ENCODE measurements around the gene TBPL1. TPM values are rescaled to one million over a fixed set of nuclear protein-coding genes. Genes with fewer than 3 reads are reported as not detected.

The TBPL1 gene
- total RNA-seq, 4 donors from 2014 or later = 4.8 to 10.0 (median 4.9) TPM; not detected in 1

GRCh38 chr6:134003542-134003951 lies 50.5 kb downstream of the TBPL1 start:
- Histone ChIP-seq H3K4me3 (no peak overlapping the region), H3K36me3 (no peaks in the 10 kb centered on the region), H3K9me3 (no peaks in the 10 kb centered on the region), H3K27ac (no peak overlapping the region), H3K27me3 (no peaks in the 10 kb centered on the region), H3K4me1 (peaks cover 0 to 12% (median 10%) of the 10 kb centered on the region in 4 donors)
- TF ChIP-seq EP300 (IDR thresholded peaks at IDR 0.05; ENCODE audit: low read depth) = no peak
- TF ChIP-seq POLR2A (IDR thresholded peaks at IDR 0.05) = no peak
- TF ChIP-seq CTCF (IDR thresholded peaks at IDR 0.05) = no peak
- no peak for TF ChIP-seq POLR2AphosphoS5 (IDR thresholded peaks at IDR 0.05)
- in situ Hi-C loops (cut with MboI; ENCODE audit: low pct_ligation_motif_present in 1 of 4, low pct_unique_long_range_greater_than_20kb in 1 of 4, low sequenced_read_pairs in 3 of 4) (no loop called here), intact Hi-C loops (cut with DNase I; ENCODE audit: low total_unique reads) (no loop called here)
- no peak for DNase-seq
- 82 to 86% methylated on average over 5 of the region's 5 CpGs for WGBS, 2 donors (ENCODE audit: low coverage in 1 of 2)

- 82 to 91% methylated on average over 4 of the region's 4 CpGs for WGBS, 2 donors (ENCODE audit: low coverage in 1 of 2)
- no peaks in the 10 kb centered on the region for H3K27me3 ChIP-seq
- no peak for TF ChIP-seq POLR2AphosphoS5 (IDR thresholded peaks at IDR 0.05)
- TF ChIP-seq CTCF (IDR thresholded peaks at IDR 0.05) = no peak
- no peak for TF ChIP-seq EP300 (IDR thresholded peaks at IDR 0.05; ENCODE audit: low read depth)
- no peak for TF ChIP-seq POLR2A (IDR thresholded peaks at IDR 0.05)
- no peaks in the 10 kb centered on the region for H3K9me3 ChIP-seq
- intact Hi-C loops (cut with DNase I; ENCODE audit: low total_unique reads) (no loop called here), in situ Hi-C loops (cut with MboI; ENCODE audit: low pct_ligation_motif_present in 1 of 4, low pct_unique_long_range_greater_than_20kb in 1 of 4, low sequenced_read_pairs in 3 of 4) (no loop called here)
- H3K4me3 ChIP-seq = no peak overlapping the region
- no peak overlapping the region for H3K27ac ChIP-seq
- peaks cover 0 to 12% (median 10%) of the 10 kb centered on the region in 4 donors for H3K4me1 ChIP-seq
- no peak for DNase-seq
- H3K36me3 ChIP-seq = no peaks in the 10 kb centered on the region
Observed at GRCh38 chr6:134004714-134005113, 51.7 kb downstream of the TBPL1 start.

- Histone ChIP-seq H3K27ac (no peak overlapping the region), H3K9me3 (no peaks in the 10 kb centered on the region), H3K4me1 (peaks cover 0 to 14% (median 12%) of the 10 kb centered on the region in 4 donors), H3K27me3 (no peaks in the 10 kb centered on the region), H3K36me3 (no peaks in the 10 kb centered on the region), H3K4me3 (no peak overlapping the region)
- intact Hi-C loops (cut with DNase I; ENCODE audit: low total_unique reads) = no loop called here
- in situ Hi-C loops (cut with MboI; ENCODE audit: low pct_ligation_motif_present in 1 of 4, low pct_unique_long_range_greater_than_20kb in 1 of 4, low sequenced_read_pairs in 3 of 4) = no loop called here
- WGBS, 2 donors (ENCODE audit: low coverage in 1 of 2) = 54 to 55% methylated on average over 3 to 6 of the region's 6 CpGs
- TF ChIP-seq EP300 (IDR thresholded peaks at IDR 0.05; ENCODE audit: low read depth) (no peak), POLR2A (IDR thresholded peaks at IDR 0.05) (no peak), POLR2AphosphoS5 (IDR thresholded peaks at IDR 0.05) (no peak)
- no peak for DNase-seq
Observed at GRCh38 chr6:134005800-134006199, 52.8 kb downstream of the TBPL1 start.

GRCh38 chr6:134007077-134007476 lies 54.1 kb downstream of the TBPL1 start:
- intact Hi-C loops (cut with DNase I; ENCODE audit: low total_unique reads) (no loop called here), in situ Hi-C loops (cut with MboI; ENCODE audit: low pct_ligation_motif_present in 1 of 4, low pct_unique_long_range_greater_than_20kb in 1 of 4, low sequenced_read_pairs in 3 of 4) (no loop called here)
- WGBS, 2 donors (ENCODE audit: low coverage in 1 of 2) = 0 to 65% methylated on average over 1 to 4 of the region's 4 CpGs
- DNase-seq = peak; percentile 68
- no peaks in the 10 kb centered on the region for H3K36me3 ChIP-seq
- TF ChIP-seq POLR2AphosphoS5 (IDR thresholded peaks at IDR 0.05) (no peak), CTCF (IDR thresholded peaks at IDR 0.05) (no peak), EP300 (IDR thresholded peaks at IDR 0.05; ENCODE audit: low read depth) (no peak), POLR2A (IDR thresholded peaks at IDR 0.05) (no peak)
- H3K27me3 ChIP-seq = no peaks in the 10 kb centered on the region
- no peak overlapping the region for H3K4me3 ChIP-seq
- no peak overlapping the region for H3K27ac ChIP-seq
- H3K9me3 ChIP-seq = no peaks in the 10 kb centered on the region
- H3K4me1 ChIP-seq = peaks cover 0 to 19% (median 13%) of the 10 kb centered on the region in 4 donors

- Histone ChIP-seq H3K9me3 (no peaks in the 10 kb centered on the region), H3K4me1 (peaks cover 0 to 19% (median 13%) of the 10 kb centered on the region in 4 donors), H3K27me3 (no peaks in the 10 kb centered on the region), H3K4me3 (no peak overlapping the region), H3K27ac (no peak overlapping the region), H3K36me3 (no peaks in the 10 kb centered on the region)
- intact Hi-C loops (cut with DNase I; ENCODE audit: low total_unique reads) = no loop called here
- no peak for DNase-seq
- TF ChIP-seq POLR2A (IDR thresholded peaks at IDR 0.05) (no peak), EP300 (IDR thresholded peaks at IDR 0.05; ENCODE audit: low read depth) (no peak), CTCF (IDR thresholded peaks at IDR 0.05) (no peak), POLR2AphosphoS5 (IDR thresholded peaks at IDR 0.05) (no peak)
- in situ Hi-C loops (cut with MboI; ENCODE audit: low pct_ligation_motif_present in 1 of 4, low pct_unique_long_range_greater_than_20kb in 1 of 4, low sequenced_read_pairs in 3 of 4) = no loop called here
Observed at GRCh38 chr6:134009876-134010275, 56.9 kb downstream of the TBPL1 start.

All from transverse colon (tissue), 4 donors.